ENCODE measurements around the gene IRS4. TPM values are rescaled to one million over a fixed set of nuclear protein-coding genes. Genes with fewer than 3 reads are reported as not detected.

IRS4 gene
- under 0.01 TPM in 1 of 2 replicates, not detected in the other for total RNA-seq

GRCh38 chrX:108736509-108737479 lies at the start of gene IRS4:
Gene IRS4, minus strand, starts transcription at chrX:108736563.

